Transverse colon (tissue), 4 donors: ENCODE results near the gene APLP1. TPM values are rescaled to one million over a fixed set of nuclear protein-coding genes. Genes with fewer than 3 reads are reported as not detected.

Experiments used
- DNase-seq: peaks from one replicate; pipeline ENCODE4 v3.0.0-alpha.2; 2019
- H3K27ac ChIP-seq, 4 donors: fragments of 200-600 bp; sonication (generic); 2 replicates each; pipeline ENCODE4 v1.5.1; 2016 to 2018; ENCODE audit warnings: inconsistent platforms in 4 of 4
- H3K27me3 ChIP-seq: fragments of 200-600 bp; sonication (generic); 2 replicates; pipeline ENCODE4 v1.5.1; 2017; ENCODE audit warnings: inconsistent platforms
- H3K36me3 ChIP-seq, 4 donors: fragments of 200-600 bp; sonication (generic); 2 replicates each; pipeline ENCODE4 v1.5.1; 2017 to 2019; ENCODE audit warnings: inconsistent platforms in 4 of 4
- H3K4me1 ChIP-seq, 4 donors: fragments of 200-600 bp; sonication (generic); 2 replicates each; pipeline ENCODE4 v1.5.1; 2017 to 2020; ENCODE audit warnings: inconsistent platforms in 4 of 4
- H3K4me3 ChIP-seq, 4 donors: fragments of 200-600 bp; sonication (generic); 1 replicate in 1 of 4; 2 replicates in 3 of 4; pipeline versions ENCODE4 v1.5.1 to v1.6.1; 2017 to 2019; ENCODE audit warnings: inconsistent platforms in 4 of 4
- H3K9me3 ChIP-seq, 2 donors: fragments of 200-600 bp; sonication (generic); 2 replicates each; pipeline ENCODE4 v1.5.1; 2017 to 2019; ENCODE audit warnings: inconsistent platforms in 2 of 2
- CTCF ChIP-seq, 5 experiments: fragments of 200-600 bp in 3 of 5; fragments of 450-650 bp in 2 of 5; sonication (generic) in 3 of 5; IDR thresholded peaks; 1 replicate in 2 of 5; 2 replicates in 3 of 5; pipeline ENCODE4 v1.5.1; 2016 to 2017; ENCODE audit warnings: antibody characterized with exemption in 5 of 5, inconsistent platforms in 3 of 5, mild to moderate bottlenecking in 2 of 5, moderate library complexity in 1 of 5
- EP300 ChIP-seq: sonication (generic); formaldehyde crosslinking; IDR thresholded peaks from one replicate; pipeline ENCODE4 v1.6.1; 2017; ENCODE audit warnings: antibody characterized with exemption, low read depth
- POLR2A ChIP-seq: fragments of 450-650 bp; IDR thresholded peaks from one replicate; pipeline ENCODE4 v1.6.1; 2016; ENCODE audit warnings: antibody characterized with exemption, mild to moderate bottlenecking, moderate library complexity
- POLR2AphosphoS5 ChIP-seq, 3 donors: sonication (generic); formaldehyde crosslinking; IDR thresholded peaks; one replicate each; pipeline ENCODE4 v1.6.1; 2016; ENCODE audit warnings: antibody characterized with exemption in 3 of 3
- WGBS, 2 donors: methylation state at CpG; one replicate each; pipeline ENCODE4 v1.1.5; 2018; ENCODE audit warnings: low coverage in 1 of 2; 5-methylcytosine and 5-hydroxymethylcytosine counted together
- in situ Hi-C, 4 donors: fragments of 200-750 bp; cut with MboI; loops; one replicate each; pipeline versions ENCODE4 v1.15.0 to v1.15.1; 2017; ENCODE audit warnings: low sequenced_read_pairs in 3 of 4, low pct_ligation_motif_present in 1 of 4, low pct_unique_long_range_greater_than_20kb in 1 of 4
- intact Hi-C: fragments of 100-400 bp; cut with DNase I; formaldehyde crosslinking; loops from one replicate; pipeline ENCODE4 v1.15.1; 2023; ENCODE audit warnings: low total_unique reads
- total RNA-seq, 4 donors: library from RNA; depleted of rRNA; stranded (reverse); fragments of >200 nt; gene quantifications; one replicate each; pipeline ENCODE4 v1.1.0, GENCODE V29; 2016

Gene APLP1
- 10 to 100 TPM in 1 of 4 donors, 1 to 10 TPM in 2, under 1 TPM in 1; 1.00 to 10.5 (median 4.5) TPM for total RNA-seq

- Histone ChIP-seq H3K9me3 (no peaks in the 10 kb centered on the region), H3K4me1 (peaks cover 10 to 24% (median 20%) of the 10 kb centered on the region in 4 donors), H3K36me3 (no peaks in the 10 kb centered on the region), H3K27ac (no peak within 1 kb of the TSS), H3K27me3 (peaks cover 63% of the 10 kb centered on the region), H3K4me3 (peak within 1 kb of the TSS; percentile 10 to 60 (median 34))
- intact Hi-C loops (no loop called here), in situ Hi-C loops (no loop called here)
- WGBS, 2 donors, result 4% methylated on average over 5 of the region's 60 CpGs; no CpG with 5 or more reads in 1 of the 2 donors
- TF ChIP-seq POLR2A (no peak), EP300 (no peak), POLR2AphosphoS5 (IDR thresholded peaks at IDR 0.05) (no peak), CTCF (IDR thresholded peaks at IDR 0.05) (no peak)
- peak; percentile 59 for DNase-seq
These were observed at the start of gene APLP1 for GRCh38 chr19:35868172-35868822. Gene APLP1, plus strand, starts transcription at chr19:35868574. Its CDS starts 63 bp downstream, at chr19:35868637.

GRCh38 chr19:35822579-35822978, 45.8 kb upstream of the APLP1 start:
- Histone ChIP-seq H3K9me3 (no peaks in the 10 kb centered on the region), H3K4me1 (no peaks in the 10 kb centered on the region), H3K4me3 (no peak overlapping the region), H3K27ac (no peak overlapping the region), H3K27me3 (peaks cover 17% of the 10 kb centered on the region), H3K36me3 (no peaks in the 10 kb centered on the region)
- TF ChIP-seq POLR2AphosphoS5 (IDR thresholded peaks at IDR 0.05), result no peak
- in situ Hi-C loops, result no loop called here
- DNase-seq, result no peak
- intact Hi-C loops, result no loop called here
- 72 to 73% methylated on average over 3 of the region's 3 CpGs for WGBS, 2 donors

GRCh38 chr19:35824150-35824549, 44.2 kb upstream of the APLP1 start:
- H3K4me1 ChIP-seq, result no peaks in the 10 kb centered on the region
- no peak overlapping the region for H3K4me3 ChIP-seq
- TF ChIP-seq CTCF (IDR thresholded peaks at IDR 0.05), result no peak
- TF ChIP-seq EP300, result no peak
- no peak for TF ChIP-seq POLR2A
- no peak for TF ChIP-seq POLR2AphosphoS5 (IDR thresholded peaks at IDR 0.05)
- in situ Hi-C loops, result no loop called here
- 71 to 84% methylated on average over 4 to 5 of the region's 5 CpGs for WGBS, 2 donors
- no peaks in the 10 kb centered on the region for H3K9me3 ChIP-seq
- no peak overlapping the region for H3K27ac ChIP-seq
- H3K27me3 ChIP-seq, result peaks cover 8% of the 10 kb centered on the region
- intact Hi-C loops, result no loop called here
- DNase-seq, result no peak
- no peaks in the 10 kb centered on the region for H3K36me3 ChIP-seq

GRCh38 chr19:35828692-35829301, 39.6 kb upstream of the APLP1 start:
- H3K4me3 ChIP-seq, result no peak overlapping the region

More at GRCh38 chr19:35828692-35829301, 39.6 kb upstream of the APLP1 start:
- Histone ChIP-seq H3K36me3 (no peaks in the 10 kb centered on the region), H3K9me3 (no peaks in the 10 kb centered on the region), H3K27me3 (peaks cover 21% of the 10 kb centered on the region), H3K4me1 (no peaks in the 10 kb centered on the region), H3K27ac (no peak overlapping the region)
- DNase-seq, result peak; percentile 38
- WGBS, 2 donors, result 17 to 29% methylated on average over 1 to 12 of the region's 12 CpGs
- intact Hi-C loops, result no loop called here
- no peak for TF ChIP-seq CTCF (IDR thresholded peaks at IDR 0.05)
- TF ChIP-seq POLR2A, result no peak
- no peak for TF ChIP-seq POLR2AphosphoS5 (IDR thresholded peaks at IDR 0.05)
- TF ChIP-seq EP300, result no peak
- in situ Hi-C loops, result no loop called here
